ENCODE data around the gene GEN1. TPM values are rescaled to one million over a fixed set of nuclear protein-coding genes. Genes with fewer than 3 reads are reported as not detected.

GEN1 gene
- total and polyA plus RNA-seq, 2 of the 13 experiments (the other 11 are each of a cell fraction or from before 2014, with no cell fraction given): 9.9 to 27.1 TPM

DNA sequence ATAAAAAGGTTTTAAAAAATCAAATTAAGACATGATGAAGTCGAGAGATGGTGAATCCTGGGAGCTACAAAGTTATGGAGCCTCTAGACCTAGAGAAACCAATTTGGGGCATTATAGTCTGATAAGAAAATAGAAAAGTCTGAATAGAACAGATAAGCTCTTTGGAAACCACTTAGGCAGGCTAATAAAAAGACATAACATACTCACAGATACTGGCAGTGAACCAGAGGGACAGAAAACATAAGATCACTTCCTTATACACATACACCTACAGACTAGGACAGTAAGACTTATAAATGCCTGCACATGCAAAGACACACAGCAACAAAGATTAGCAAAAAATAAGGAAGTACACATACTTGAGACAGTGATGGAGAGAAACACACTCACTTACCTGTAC lies 20.3 kb upstream of the GEN1 start (continued):
- TF ChIP-seq, protein P1, sequence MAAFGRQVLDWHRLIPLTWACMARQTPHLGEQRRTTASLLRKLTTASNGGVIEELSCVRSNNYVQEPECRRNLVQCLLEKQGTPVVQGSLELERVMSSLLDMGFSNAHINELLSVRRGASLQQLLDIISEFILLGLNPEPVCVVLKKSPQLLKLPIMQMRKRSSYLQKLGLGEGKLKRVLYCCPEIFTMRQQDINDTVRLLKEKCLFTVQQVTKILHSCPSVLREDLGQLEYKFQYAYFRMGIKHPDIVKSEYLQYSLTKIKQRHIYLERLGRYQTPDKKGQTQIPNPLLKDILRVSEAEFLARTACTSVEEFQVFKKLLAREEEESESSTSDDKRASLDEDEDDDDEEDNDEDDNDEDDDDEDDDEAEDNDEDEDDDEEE (CRISPR knock-in tag; IDR thresholded peaks at IDR 0.05): no peak
- TF ChIP-seq, protein P2, sequence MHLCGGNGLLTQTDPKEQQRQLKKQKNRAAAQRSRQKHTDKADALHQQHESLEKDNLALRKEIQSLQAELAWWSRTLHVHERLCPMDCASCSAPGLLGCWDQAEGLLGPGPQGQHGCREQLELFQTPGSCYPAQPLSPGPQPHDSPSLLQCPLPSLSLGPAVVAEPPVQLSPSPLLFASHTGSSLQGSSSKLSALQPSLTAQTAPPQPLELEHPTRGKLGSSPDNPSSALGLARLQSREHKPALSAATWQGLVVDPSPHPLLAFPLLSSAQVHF (CRISPR knock-in tag; IDR thresholded peaks at IDR 0.05): no peak

DNA sequence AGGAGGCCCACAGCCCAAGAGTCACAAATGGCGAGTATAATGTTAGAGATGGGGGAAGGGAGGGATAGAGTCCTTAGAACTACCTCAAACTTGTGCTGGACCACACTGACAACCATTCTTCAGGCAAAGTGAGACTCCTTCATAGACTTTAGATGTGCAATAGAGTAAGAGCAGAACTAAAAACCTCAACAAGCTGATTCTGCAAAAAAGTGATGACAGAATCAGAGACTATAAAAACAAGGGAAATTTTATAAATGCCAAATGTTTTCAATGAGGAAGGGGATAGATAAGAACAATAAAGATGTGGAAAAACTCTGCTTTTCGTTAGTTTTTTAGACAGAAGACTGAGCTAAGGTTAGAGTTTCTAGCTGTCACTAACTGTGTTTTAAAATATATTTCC lies 18.1 kb upstream of the GEN1 start:
- FAIRE-seq (no peak), ATAC-seq (no peak), DNase-seq (ENCODE audit: low spot score) (no peak)
- Histone ChIP-seq H3K4me3 (replicated peaks in 1 of 3; ENCODE audit: insufficient read depth in 1 of 3, low read depth in 2 of 3, low read length in 3 of 3) (no peak overlapping the region), H2AFZ (ENCODE audit: low read length) (no peak overlapping the region), H3K4me1 (ENCODE audit: insufficient read depth, low read length) (no peaks in the 10 kb centered on the region), H3K27me3 (ENCODE audit: control insufficient read depth in 1 of 2, insufficient read depth in 2 of 2, low read length in 2 of 2) (no peaks in the 10 kb centered on the region), H4K20me1 (ENCODE audit: insufficient read depth, low read length) (no peaks in the 10 kb centered on the region), H3K9me3 (ENCODE audit: low read length) (no peaks in the 10 kb centered on the region), H3K4me2 (ENCODE audit: low read depth, low read length) (no peak overlapping the region), H3K36me3 (replicated peaks in 1 of 2; ENCODE audit: control insufficient read depth in 1 of 2, insufficient read depth in 2 of 2, low read length in 2 of 2) (peaks cover 24 to 67% of the 10 kb centered on the region in 2 experiments), H3K79me2 (ENCODE audit: insufficient read depth, low read length) (no peaks in the 10 kb centered on the region), H3K9ac (ENCODE audit: insufficient read depth, low read depth, low read length) (no peak overlapping the region), H3K27ac (ENCODE audit: extremely low read length, insufficient read depth, low read length) (no peak overlapping the region)
- CTCF ChIA-PET (ENCODE audit: low intra/inter-chr PET ratio, low total read pairs): no interaction called here
- POLR2A ChIA-PET: no interaction called here
- WGBS (ENCODE audit: low lambda C conversion rate): 95% methylated on average over 2 of the region's 2 CpGs
- intact Hi-C loops (cut with micrococcal nuclease; ENCODE audit: unreplicated experiment) (no loop called here), in situ Hi-C loops (cut with HindIII; ENCODE audit: extremely low pct_ligation_motif_present, low pct_unique_long_range_greater_than_20kb) (no loop called here)
- BruUV-seq (replicated peaks): no TSS peak
- TF ChIP-seq, protein P3, sequence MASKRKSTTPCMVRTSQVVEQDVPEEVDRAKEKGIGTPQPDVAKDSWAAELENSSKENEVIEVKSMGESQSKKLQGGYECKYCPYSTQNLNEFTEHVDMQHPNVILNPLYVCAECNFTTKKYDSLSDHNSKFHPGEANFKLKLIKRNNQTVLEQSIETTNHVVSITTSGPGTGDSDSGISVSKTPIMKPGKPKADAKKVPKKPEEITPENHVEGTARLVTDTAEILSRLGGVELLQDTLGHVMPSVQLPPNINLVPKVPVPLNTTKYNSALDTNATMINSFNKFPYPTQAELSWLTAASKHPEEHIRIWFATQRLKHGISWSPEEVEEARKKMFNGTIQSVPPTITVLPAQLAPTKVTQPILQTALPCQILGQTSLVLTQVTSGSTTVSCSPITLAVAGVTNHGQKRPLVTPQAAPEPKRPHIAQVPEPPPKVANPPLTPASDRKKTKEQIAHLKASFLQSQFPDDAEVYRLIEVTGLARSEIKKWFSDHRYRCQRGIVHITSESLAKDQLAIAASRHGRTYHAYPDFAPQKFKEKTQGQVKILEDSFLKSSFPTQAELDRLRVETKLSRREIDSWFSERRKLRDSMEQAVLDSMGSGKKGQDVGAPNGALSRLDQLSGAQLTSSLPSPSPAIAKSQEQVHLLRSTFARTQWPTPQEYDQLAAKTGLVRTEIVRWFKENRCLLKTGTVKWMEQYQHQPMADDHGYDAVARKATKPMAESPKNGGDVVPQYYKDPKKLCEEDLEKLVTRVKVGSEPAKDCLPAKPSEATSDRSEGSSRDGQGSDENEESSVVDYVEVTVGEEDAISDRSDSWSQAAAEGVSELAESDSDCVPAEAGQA (IDR thresholded peaks at IDR 0.05; ENCODE audit: low read depth): no peak
- TF ChIP-seq, protein P3 (CRISPR knock-in tag; IDR thresholded peaks at IDR 0.05; ENCODE audit: borderline replicate concordance): no peak
- TF ChIP-seq ZBTB20 (CRISPR knock-in tag; IDR thresholded peaks at IDR 0.05; ENCODE audit: borderline replicate concordance, low read depth) (no peak), CBX5 (CRISPR knock-in tag; IDR thresholded peaks at IDR 0.05; ENCODE audit: borderline replicate concordance) (no peak), ARNTL (CRISPR knock-in tag; IDR thresholded peaks at IDR 0.05) (no peak), MAFF (IDR thresholded peaks at IDR 0.05; ENCODE audit: low read depth, low read length) (0 out of 2 replicates have a peak, but pooled peaks have one; percentile 15)
- TF ChIP-seq, protein P4, sequence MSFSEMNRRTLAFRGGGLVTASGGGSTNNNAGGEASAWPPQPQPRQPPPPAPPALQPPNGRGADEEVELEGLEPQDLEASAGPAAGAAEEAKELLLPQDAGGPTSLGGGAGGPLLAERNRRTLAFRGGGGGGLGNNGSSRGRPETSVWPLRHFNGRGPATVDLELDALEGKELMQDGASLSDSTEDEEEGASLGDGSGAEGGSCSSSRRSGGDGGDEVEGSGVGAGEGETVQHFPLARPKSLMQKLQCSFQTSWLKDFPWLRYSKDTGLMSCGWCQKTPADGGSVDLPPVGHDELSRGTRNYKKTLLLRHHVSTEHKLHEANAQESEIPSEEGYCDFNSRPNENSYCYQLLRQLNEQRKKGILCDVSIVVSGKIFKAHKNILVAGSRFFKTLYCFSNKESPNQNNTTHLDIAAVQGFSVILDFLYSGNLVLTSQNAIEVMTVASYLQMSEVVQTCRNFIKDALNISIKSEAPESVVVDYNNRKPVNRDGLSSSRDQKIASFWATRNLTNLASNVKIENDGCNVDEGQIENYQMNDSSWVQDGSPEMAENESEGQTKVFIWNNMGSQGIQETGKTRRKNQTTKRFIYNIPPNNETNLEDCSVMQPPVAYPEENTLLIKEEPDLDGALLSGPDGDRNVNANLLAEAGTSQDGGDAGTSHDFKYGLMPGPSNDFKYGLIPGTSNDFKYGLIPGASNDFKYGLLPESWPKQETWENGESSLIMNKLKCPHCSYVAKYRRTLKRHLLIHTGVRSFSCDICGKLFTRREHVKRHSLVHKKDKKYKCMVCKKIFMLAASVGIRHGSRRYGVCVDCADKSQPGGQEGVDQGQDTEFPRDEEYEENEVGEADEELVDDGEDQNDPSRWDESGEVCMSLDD (CRISPR knock-in tag; IDR thresholded peaks at IDR 0.05; ENCODE audit: borderline replicate concordance): no peak
- TF ChIP-seq, protein P5, sequence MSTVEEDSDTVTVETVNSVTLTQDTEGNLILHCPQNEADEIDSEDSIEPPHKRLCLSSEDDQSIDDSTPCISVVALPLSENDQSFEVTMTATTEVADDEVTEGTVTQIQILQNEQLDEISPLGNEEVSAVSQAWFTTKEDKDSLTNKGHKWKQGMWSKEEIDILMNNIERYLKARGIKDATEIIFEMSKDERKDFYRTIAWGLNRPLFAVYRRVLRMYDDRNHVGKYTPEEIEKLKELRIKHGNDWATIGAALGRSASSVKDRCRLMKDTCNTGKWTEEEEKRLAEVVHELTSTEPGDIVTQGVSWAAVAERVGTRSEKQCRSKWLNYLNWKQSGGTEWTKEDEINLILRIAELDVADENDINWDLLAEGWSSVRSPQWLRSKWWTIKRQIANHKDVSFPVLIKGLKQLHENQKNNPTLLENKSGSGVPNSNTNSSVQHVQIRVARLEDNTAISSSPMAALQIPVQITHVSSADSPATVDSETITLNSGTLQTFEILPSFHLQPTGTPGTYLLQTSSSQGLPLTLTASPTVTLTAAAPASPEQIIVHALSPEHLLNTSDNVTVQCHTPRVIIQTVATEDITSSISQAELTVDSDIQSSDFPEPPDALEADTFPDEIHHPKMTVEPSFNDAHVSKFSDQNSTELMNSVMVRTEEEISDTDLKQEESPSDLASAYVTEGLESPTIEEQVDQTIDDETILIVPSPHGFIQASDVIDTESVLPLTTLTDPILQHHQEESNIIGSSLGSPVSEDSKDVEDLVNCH (CRISPR knock-in tag; IDR thresholded peaks at IDR 0.05): no peak

All from HepG2 (cell line).